ENCODE measurements around the gene GTF3A.
A peak's percentile ranks its signal among the peaks of the same experiment; 100 is the strongest.

Gene GTF3A

DNA sequence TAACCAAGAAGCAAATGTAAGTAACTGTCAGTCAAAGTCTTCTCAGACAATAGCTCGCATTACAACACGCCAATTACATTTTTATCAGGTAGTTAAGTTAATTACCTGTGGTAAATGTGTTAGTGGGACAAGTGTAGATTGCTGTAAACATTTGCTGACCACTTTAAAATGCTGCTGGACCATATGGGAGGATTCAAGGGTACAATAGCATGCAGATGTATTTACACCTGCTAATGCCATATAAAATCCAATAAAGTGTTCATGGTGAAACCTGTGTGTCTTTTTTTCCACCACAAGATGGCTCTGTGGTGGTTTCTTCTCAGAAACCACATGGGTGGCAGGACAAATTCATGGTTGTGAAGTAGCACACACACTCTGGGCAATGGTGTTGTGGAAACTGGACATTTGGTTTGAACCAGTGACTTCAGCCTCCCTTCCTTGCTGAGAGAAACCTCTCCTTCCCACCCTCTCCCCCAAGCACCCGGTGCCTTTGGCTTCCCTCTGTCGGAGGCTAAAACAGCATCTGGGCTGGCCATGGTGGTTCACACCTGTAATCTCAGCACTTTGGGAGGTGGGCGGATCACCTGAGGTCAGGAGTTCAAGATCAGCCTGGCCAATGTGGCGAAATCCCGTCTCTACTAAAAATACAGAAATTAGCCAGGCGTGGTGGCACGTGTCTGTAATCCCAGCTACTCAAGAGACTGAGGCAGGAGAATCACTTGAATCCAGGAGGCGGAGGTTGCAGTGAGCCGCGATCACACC is 18.1 kb upstream of the GTF3A start:
- DNase-seq, result peak; percentile 22

DNA sequence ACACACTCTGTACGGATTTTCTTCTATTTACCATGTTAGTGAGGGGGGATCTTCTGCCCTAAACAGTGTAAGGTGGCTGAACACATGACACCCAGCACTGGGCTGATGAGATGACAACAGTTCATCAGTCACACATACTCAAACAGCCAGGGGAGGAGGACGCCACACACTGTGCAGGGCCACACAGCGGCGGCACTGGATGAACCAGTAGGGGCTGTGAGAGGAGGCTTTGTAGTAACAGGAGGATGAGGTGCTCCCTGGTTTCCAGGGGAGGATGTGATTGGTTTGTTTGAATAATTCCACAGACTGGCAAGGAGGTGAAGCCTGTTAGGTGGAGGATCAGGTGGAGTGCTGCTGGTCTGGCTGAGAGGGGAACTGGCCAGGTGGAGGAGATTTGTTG is 16.3 kb upstream of the GTF3A start:
- no peak for DNase-seq

DNA sequence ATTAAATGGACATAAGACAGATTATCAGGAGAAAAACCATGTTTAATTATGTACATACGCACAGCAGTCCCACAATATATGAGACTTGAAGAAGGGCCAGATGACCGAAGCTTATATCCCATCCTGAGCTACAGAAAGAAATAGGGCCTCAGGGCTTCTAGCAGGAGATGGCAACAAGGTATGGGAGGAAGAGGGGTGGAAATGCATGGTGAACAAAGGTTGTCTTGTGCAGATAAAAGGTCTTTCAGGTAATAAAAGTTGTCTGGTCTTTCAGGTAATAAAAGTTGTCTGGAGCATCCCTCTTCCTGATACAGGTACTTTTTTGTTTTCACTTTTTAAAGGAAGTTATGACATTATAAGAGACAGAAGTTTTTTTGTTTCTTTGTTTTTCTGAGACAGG is 15.4 kb upstream of the GTF3A start:
- DNase-seq, result no peak

DNA sequence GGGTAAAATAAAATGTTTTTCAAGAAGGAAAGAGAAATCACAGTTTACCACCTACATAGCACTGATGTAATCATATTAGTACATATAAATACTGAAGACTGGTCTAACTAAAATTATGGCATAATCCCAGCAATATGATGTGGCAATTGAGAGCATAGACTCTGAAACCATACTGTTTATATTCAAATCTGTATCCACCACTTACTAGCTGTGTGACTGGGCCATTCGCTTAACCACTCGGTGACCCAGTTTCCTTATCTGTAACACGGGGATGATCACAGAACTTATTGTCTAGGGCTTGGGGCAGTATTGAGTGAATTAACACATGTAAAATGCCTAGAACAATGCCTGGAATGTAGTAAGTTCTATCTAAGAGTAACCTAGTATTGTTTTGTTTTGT is 13.1 kb upstream of the GTF3A start:
- DNase-seq, result no peak

DNA sequence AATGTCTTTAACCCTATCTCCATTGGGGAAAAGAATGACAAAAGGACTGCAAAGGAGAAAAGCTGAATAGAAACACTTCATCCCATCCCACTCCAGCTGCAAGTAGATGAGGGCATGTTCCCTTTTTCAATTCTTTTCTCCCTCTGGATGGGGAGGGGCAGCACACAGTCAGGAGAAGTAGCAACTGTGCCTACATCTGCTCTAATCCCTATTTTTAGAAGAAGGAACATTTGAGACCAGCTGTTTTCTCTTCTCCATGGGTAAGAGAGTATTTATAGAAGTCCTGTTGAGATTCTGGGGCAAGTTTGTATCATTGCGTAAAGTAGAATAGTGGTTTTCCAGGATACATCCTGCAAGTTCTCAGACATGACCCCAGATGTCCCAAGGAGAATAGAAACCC is 9.3 kb upstream of the GTF3A start:
- DNase-seq, result no peak

DNA sequence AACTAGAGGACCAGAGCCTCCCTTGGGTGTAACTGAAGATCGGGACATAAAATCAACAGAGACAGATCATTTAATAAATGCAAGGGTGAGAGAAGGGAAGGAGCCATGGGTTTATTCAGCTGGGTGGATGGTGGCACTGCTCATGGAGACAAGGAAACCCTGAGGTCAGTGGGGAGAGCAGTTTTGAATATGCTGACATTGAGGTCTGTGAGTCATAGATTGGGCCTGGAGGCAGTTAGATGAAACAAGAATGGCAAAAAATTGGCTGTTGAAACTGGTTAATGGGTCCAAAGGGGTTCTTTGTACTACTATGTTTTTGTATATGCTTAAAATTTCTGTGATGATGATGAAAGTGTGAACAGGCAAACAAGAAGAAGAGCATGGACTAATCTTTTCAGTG is 5.1 kb upstream of the GTF3A start:
- no peak for DNase-seq

DNA sequence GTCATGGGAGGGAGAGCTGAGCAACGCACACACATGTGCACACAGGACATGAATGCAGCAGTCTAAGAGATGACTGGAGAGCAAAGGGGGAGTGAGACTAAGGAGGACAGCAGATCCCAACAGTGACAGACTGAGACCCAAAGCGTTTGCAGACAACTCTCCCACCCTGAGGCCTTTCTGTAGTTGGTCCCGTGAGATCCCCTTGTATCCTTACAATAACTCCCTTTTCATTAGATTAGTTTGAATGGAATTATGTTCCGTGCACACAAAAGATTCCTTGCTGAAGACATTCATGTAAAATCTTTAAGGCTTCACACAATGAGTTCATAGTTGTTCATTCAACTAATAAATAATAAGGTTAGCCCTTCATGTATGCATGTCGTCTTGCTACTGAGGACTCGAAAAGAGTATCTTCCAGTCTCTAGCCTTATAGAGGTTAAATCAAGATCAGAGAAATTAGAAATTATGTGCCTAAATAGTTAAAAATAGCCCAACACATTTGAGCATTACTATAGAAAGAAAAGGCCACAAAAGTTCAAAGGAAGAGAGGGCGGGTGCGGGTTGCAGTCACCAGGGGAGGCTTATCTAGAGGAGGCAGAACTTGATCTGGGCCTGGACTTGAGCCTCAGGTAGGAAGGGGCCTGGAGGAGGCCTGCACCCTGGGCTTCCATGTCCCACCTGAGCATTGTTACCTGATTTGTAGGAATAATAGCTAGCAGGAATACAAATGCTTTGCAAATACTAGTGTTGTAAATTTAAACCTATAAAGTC is 3.1 kb upstream of the GTF3A start:
- DNase-seq, result no peak

DNA sequence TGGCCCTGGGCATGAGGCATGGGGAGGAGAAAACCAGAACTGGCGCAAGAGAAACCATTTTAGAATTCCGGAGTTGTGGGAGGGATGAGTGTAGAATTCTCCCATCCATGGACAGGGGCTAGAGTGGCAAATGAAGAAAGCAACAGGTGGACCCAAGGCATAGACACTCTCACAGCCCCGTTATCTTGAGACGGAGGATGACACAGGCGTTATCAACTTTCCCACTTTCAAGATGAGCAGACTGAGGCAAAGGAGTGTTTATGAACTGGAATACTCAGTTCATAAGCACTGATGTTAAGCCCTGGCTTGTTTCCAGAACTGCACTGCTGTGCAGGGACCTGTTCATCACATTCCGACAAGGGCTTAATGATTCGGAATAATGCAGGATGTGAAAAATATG is 1.1 kb upstream of the GTF3A start:
- peak; percentile 4 for DNase-seq

DNA sequence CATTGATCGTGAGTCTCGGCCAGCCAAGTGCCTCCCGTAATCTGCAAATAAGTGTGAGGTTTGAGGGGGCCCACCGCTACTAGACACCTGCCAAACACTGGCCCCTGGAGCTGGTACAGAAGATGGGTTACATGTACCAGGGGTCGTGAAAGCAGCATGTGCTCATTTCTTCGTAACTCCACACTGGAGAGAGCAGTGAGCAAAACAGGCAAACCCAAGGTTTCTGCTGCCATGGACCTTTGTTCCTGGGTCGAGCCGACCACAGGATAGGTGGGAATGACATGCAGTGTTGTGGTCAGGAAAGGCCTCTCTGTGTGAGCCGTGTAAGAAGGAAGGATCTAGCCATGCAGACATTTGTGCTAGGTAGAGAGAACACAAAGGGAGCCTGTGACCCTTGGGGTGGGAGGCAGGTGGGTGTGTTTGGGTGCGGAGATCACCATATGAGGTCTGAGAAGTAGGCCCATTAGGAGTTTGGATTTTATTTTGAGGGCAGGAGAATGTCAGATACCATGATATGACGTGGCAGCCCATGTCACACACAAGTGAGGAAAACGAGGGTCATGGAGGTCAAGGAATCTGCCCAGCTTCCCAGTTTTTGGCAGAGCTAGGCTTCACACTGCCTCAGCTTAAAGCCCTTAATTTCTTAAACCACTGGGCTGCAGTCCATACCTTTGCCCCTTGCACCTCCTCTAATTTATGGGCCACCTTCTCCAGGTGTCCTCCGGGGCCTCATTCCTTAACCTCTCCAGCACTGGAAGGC is 919 bp downstream of the GTF3A start:
- DNase-seq, result no peak

DNA sequence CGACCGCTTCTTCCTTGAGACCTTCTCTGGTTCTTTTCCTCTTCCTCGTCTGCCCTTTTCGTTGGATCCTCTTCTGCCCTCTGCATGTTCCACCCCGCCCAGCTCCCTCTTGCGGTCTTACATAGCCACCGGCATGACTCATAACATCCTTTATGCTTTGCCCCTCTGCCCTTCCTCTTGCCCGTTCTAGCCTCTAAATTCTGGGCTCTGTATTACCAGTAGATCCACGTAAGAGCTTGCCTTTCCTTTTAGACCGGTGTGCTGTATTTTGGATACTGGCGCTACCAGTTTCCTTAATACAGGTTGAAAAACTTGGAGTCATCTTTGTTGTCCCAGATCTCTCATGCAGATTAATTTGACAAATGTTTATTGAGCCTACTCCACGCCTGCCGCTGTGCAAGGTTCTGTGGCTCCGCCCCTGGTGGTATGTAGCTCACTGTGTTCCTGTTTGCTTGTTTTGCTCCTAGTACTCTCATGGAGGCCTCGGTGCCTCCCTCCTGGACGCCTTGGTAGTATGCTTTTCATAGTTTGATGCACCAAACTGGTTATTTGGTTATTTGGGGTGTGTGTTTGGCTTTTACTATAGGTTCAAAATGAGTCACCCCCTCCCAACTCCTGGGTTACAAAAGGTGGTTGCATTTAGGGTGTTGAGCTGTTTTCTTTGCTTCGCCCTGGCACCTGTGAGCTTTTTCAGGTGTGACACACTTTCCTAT is 1.7 kb downstream of the GTF3A start:
- peak; percentile 70 for DNase-seq

DNA sequence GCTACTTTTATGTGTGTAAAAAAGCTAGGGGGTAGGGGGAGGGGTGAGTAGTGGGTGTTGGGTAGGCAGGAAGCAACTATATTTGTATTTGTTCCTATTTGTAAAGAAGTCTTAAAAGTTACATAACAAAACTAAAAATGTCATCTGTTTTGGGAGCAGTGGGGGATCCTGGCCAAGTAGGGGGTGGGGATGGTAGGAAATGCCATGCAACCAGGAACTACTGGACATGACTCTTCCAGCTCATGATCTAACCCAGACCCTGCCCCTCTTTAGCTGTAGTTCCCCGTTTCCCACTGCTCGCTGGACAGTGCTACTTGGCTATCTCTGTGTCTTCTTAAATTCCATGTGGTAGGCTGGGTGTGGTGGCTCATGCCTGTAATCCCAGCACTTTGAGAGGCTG is 3.2 kb downstream of the GTF3A start:
- no peak for DNase-seq

DNA sequence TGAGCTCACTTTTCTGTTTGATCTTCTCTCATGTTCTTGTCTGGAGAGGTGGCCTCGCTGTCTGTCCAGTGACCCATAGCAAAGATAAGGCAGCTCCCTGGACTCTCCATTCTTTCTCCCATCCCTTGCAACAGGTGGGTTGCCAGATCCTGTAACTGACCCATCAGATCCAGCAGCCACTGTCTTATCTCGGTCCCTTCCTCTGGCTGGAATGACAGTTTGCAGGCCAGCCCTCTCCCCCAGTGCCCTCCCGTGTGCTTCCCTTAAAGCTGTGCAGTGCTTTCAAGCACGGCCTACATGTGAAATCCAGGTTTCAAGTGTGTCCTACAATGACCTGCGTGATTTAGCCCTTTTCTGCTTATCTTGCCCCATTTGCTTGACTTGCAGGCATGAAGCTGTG is 3.7 kb downstream of the GTF3A start:
- no peak for DNase-seq

DNA sequence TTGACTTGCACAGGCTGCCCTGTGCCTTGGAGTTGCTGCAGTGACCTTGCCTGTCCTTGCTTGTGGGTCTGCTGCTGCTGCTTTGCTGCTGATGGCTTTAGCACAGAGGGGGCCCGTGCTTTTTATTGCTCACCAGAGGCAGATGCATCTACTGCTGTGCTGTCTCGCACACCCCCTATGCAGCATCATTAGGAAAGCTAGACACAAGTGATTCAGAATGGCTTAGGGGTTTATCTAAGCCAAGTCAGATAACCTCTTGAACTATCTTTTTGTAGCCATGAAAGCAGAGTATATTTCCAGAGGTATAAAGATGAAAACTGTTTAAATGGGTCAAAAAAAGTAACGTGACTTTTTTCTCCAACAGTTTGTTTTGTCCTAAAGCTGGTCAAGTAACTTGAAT is 7.8 kb downstream of the GTF3A start:
- DNase-seq, result no peak

DNA sequence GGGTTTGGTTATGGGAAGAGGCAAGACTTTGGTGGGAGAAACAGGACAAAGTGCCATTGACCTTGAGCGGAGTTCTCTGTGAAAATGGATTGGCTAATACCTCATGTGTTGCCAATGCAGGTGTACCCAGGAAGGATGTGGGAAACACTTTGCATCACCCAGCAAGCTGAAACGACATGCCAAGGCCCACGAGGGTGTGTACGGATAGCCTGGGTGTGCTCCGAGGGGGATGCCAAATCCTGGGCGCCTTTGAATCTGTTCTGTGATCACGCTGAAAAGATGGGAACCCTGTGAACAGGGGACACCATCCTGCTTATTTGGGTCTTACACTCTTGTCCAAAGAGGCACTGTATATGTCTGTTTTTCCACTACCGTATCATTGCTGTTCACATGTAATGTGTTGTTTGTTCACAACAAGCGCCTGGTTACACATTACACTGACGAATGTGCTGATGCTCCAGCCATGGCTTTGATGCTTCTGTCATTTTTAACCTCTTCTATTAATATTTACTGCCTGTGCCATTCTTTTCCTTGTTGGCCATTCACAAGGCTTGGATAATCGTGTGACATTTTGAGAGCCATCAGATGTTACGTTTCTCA is 8.3 kb downstream of the GTF3A start:
- DNase-seq, result no peak

DNA sequence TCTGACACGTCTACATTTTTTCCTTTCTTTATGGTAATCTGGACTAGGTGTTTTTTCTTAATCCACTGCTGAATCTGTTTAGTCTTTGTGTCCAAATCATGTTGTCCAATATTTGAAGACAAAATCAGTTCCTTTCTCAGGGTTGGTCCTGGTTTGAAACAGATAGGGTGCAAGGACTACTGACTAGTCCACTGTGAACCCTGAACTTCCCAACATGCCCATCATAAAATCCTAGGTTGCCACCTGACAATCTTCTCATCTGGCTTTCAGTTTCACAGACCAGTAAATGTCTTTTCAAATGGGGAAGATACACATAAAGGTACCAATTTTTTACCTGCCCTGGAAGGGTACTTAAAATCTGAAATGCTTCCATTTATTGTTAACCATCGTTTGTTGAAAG is 12.7 kb downstream of the GTF3A start:
- no peak for DNase-seq

DNA sequence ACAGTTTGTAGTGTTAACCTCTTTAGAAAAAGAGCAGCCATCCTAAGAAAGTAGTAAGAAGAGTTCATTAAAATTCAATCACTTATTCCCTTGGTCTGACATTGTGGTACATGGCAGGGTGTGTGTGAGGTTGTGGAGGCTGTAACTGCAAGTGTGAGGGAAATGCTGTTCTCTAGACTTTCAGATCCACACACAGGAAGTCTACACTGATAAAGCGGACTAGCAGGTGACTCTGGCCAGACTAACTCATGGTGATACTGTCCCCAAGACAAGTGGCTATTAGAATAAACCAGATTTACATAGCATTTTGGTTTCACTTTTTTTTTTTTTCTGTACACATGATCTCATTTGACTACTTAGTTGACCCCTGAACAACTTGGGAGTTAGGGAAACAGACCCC is 16.0 kb downstream of the GTF3A start:
- DNase-seq, result no peak

DNA sequence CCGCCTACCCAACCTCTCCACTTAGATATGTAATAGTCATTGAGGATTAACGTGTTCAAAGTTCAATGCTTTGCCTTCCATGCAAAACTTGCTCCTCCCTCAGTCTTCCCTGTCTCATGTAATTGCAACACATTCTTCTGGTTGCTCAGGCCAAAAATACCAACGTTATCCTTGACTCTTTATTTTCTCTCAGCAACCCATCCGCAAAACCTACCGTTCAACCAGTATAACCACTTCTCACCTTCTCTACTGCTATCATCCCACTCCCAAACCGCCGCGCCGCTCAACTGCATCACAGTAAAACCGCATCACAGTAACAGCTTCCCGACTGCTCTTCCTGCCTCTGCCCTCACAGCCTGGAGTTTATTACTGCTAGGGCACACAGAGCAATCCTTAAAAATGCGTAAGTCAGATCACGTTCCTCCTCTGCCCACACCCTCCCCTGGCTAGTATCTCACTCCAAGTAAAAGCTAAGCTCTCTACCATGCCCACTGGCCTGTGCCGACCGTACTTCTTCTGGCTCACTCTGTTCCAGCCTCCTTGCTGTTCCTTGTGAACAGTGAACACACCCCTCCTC is 17.7 kb downstream of the GTF3A start:
- DNase-seq, result no peak

DNA sequence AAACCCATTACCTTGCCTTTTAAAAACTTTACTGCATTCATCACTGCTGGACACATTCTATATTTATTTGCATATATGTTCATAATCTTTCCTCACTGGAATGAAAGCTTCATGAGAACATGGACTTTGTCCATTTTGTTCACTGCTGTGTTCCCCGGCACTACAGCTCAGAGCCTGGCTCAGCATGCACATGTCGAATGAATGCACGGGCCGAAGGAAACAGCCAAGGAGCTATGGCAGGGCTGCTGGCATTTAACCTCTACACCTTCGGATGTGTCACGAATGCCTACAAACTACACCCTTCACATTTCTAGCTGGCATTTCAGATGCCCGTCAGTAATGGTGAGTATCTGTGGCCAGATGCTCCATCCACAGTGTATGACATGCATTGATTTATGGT is 18.4 kb downstream of the GTF3A start:
- DNase-seq, result no peak

DNA sequence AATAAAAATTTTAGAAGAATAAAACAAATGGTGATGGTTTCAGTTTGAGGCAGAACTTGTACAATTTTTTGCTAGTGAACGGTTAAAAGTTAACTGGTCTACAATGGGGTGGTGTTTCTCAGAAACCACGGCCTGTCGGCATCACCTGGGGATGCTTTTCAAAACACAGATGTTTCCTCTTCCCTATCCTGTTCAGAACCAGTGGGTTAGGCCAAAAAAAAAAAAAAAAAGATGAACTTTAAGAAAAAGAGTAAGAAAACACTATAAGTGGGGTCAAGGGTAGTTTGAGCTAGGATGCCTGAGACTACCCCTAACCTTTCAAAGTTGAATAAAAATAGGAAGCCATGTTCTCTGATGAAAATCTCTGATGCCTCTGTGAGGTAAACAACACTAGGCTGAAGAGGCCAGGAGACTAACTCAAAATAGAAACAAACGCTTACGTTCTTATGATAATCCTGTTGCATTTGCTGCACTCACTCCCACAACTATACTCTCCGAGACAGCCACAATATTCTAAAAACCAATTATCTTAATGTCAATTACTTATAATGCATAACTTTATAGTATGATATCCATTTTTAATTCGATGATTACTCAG is 22.7 kb downstream of the GTF3A start:
- no peak for DNase-seq

DNA sequence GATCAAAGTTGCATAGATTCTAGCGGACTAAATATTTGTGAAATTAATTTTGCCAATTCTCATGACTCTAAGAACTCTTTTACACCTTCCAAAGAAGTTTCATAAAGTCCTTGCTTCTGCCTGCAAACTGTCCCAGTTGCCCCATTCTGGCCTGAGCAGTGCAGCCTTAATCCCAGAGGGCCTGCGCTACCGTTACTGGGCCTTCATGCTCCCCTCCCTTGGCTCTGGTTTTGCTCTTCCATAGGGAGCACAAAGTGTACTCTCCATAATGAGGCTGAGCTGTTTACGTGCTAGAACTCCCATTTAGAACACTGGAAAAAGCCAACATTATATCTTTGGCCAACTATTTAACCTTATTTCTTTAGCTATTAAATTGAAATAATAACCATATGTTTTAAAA is 23.9 kb downstream of the GTF3A start:
- DNase-seq, result no peak

DNA sequence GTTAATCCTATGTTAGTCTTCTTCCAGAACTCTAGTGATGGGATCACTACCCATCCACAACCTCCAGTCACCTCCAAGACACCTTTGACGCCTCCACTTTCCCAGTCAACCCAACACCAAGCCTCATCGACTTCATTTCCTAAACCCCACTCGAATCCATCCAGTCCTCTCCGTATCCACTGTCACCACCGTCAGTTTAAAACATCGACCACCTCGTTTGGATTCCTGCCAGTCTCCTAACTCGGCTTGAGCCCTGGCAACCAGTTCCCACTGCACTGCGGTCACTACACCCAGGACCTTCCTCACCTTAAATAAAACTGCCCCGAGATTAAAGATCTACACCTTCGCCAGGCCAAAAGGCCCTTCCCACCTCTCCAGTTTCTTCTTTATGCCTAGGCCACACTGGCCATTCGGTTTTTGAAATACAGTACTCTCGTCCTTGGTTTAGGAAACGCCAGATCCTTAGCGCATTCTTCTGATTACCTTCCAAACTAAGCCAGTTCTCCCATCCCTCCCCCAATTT is 24.7 kb downstream of the GTF3A start:
- DNase-seq, result no peak

All from fibroblast of skin of right biceps (primary cell).